ENCODE results near the gene IZUMO1.

Gene IZUMO1

GRCh38 chr19:48749571-48750198, 3.0 kb upstream of the IZUMO1 start:
- H3K4me3 ChIP-seq (ENCODE audit: low read depth, low read length), result no peak overlapping the region
- TF ChIP-seq POLR2A (IDR thresholded peaks at IDR 0.05; ENCODE audit: extremely low read depth, insufficient read length) (no peak), MAX (IDR thresholded peaks at IDR 0.05; ENCODE audit: low read depth, low read length) (no peak), MYC (IDR thresholded peaks at IDR 0.05; ENCODE audit: low read depth, low read length) (no peak)
- TF ChIP-seq, protein P1, sequence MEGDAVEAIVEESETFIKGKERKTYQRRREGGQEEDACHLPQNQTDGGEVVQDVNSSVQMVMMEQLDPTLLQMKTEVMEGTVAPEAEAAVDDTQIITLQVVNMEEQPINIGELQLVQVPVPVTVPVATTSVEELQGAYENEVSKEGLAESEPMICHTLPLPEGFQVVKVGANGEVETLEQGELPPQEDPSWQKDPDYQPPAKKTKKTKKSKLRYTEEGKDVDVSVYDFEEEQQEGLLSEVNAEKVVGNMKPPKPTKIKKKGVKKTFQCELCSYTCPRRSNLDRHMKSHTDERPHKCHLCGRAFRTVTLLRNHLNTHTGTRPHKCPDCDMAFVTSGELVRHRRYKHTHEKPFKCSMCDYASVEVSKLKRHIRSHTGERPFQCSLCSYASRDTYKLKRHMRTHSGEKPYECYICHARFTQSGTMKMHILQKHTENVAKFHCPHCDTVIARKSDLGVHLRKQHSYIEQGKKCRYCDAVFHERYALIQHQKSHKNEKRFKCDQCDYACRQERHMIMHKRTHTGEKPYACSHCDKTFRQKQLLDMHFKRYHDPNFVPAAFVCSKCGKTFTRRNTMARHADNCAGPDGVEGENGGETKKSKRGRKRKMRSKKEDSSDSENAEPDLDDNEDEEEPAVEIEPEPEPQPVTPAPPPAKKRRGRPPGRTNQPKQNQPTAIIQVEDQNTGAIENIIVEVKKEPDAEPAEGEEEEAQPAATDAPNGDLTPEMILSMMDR (IDR thresholded peaks at IDR 0.05; ENCODE audit: low read depth, low read length), result no peak
- DNase-seq (ENCODE audit: low read depth), result no peak

GRCh38 chr19:48746110-48746509, 599 bp downstream of the IZUMO1 start:
- DNase-seq (ENCODE audit: low read depth), result no peak
- no peak for TF ChIP-seq MAX (IDR thresholded peaks at IDR 0.05; ENCODE audit: low read depth, low read length)
- no peak for TF ChIP-seq POLR2A (IDR thresholded peaks at IDR 0.05; ENCODE audit: extremely low read depth, insufficient read length)
- TF ChIP-seq, protein P1 (IDR thresholded peaks at IDR 0.05; ENCODE audit: low read depth, low read length), result no peak
- no peak for TF ChIP-seq MYC (IDR thresholded peaks at IDR 0.05; ENCODE audit: low read depth, low read length)
- H3K4me3 ChIP-seq (ENCODE audit: low read depth, low read length), result no peak overlapping the region

- peak; percentile 89 for DNase-seq (ENCODE audit: low read depth)
- TF ChIP-seq POLR2A (IDR thresholded peaks at IDR 0.05; ENCODE audit: extremely low read depth, insufficient read length), result no peak
- TF ChIP-seq, protein P1 (IDR thresholded peaks at IDR 0.05; ENCODE audit: low read depth, low read length), result no peak
- TF ChIP-seq MAX (IDR thresholded peaks at IDR 0.05; ENCODE audit: low read depth, low read length), result no peak
- peak; percentile 95 for TF ChIP-seq MYC (IDR thresholded peaks at IDR 0.05; ENCODE audit: low read depth, low read length)
Measured at GRCh38 chr19:48745208-48745995, 1.3 kb downstream of the IZUMO1 start.

GRCh38 chr19:48742096-48742495, 4.6 kb downstream of the IZUMO1 start:
- no peak for DNase-seq (ENCODE audit: low read depth)
- TF ChIP-seq POLR2A (IDR thresholded peaks at IDR 0.05; ENCODE audit: extremely low read depth, insufficient read length) (no peak), MAX (IDR thresholded peaks at IDR 0.05; ENCODE audit: low read depth, low read length) (no peak)
- H3K4me3 ChIP-seq (ENCODE audit: low read depth, low read length), result no peak overlapping the region

More at GRCh38 chr19:48745208-48745995, 1.3 kb downstream of the IZUMO1 start:
- no peak overlapping the region for H3K4me3 ChIP-seq (ENCODE audit: low read depth, low read length)

- peak; percentile 74 for DNase-seq (ENCODE audit: low read depth)
- TF ChIP-seq POLR2A (IDR thresholded peaks at IDR 0.05; ENCODE audit: extremely low read depth, insufficient read length) (peak; percentile 33), MYC (IDR thresholded peaks at IDR 0.05; ENCODE audit: low read depth, low read length) (peak; percentile 29; the same call in 1 of the 2 replicates), MAX (IDR thresholded peaks at IDR 0.05; ENCODE audit: low read depth, low read length) (peak; percentile 75)
- TF ChIP-seq, protein P1 (IDR thresholded peaks at IDR 0.05; ENCODE audit: low read depth, low read length), result no peak
- H3K4me3 ChIP-seq (ENCODE audit: low read depth, low read length), result no peak overlapping the region
Measured at GRCh38 chr19:48741129-48741999, 5.3 kb downstream of the IZUMO1 start.
